Ovary (tissue), 9 donors: Measurements from ENCODE around the gene PRSS38. TPM values are rescaled to one million over a fixed set of nuclear protein-coding genes. Genes with fewer than 3 reads are reported as not detected.

Experiments used
- DNase-seq, 5 donors: peaks; one replicate each; pipeline ENCODE4 v3.0.0-alpha.2; 2019 to 2020
- H3K27ac ChIP-seq, 2 donors: fragments of 200-600 bp; one replicate each; pipeline versions ENCODE4 v1.5.1 to v1.8.0; 2019 to 2022
- H3K27me3 ChIP-seq: fragments of 200-600 bp; one replicate; pipeline ENCODE4 v1.8.0; 2022
- H3K36me3 ChIP-seq: fragments of 200-600 bp; sonication (generic); one replicate; pipeline ENCODE4 v1.5.1; 2019
- H3K4me1 ChIP-seq: one replicate; pipeline ENCODE4 v1.8.1; 2013; ENCODE audit warnings: mild to moderate bottlenecking, moderate library complexity; ENCODE audit not compliant: insufficient read depth
- H3K4me3 ChIP-seq: fragments of 200-600 bp; sonication (generic); one replicate; pipeline ENCODE4 v1.5.1; 2017
- H3K9me3 ChIP-seq, 2 donors: fragments of 200-600 bp in 1 of 2; sonication (generic) in 1 of 2; one replicate each; pipeline versions ENCODE4 v1.5.1 to v1.8.1; 2013 to 2019; ENCODE audit warnings: mild to moderate bottlenecking in 1 of 2, moderate library complexity in 1 of 2
- CTCF ChIP-seq, 3 donors: fragments of 450-650 bp in 2 of 3; fragments of 200-600 bp in 1 of 3; IDR thresholded peaks; one replicate each; pipeline versions ENCODE4 v1.5.1 to v1.8.0; 2016 to 2022; ENCODE audit warnings: antibody characterized with exemption in 3 of 3, mild to moderate bottlenecking in 1 of 3
- EP300 ChIP-seq: sonication (generic); formaldehyde crosslinking; IDR thresholded peaks from one replicate; pipeline ENCODE4 v1.6.1; 2017; ENCODE audit warnings: antibody characterized with exemption
- POLR2A ChIP-seq: fragments of 450-650 bp; IDR thresholded peaks from one replicate; pipeline ENCODE4 v1.6.1; 2017; ENCODE audit warnings: antibody characterized with exemption, mild to moderate bottlenecking, moderate library complexity
- WGBS, 3 donors: extraction: QIAGEN DNeasy Blood & Tissue Kit in 1 of 3; methylation state at CpG; one replicate each; pipeline versions ENCODE4 v1.1.5 to v1.1.7; 2013 to 2017; 5-methylcytosine and 5-hydroxymethylcytosine counted together
- intact Hi-C, 4 donors: fragments of 100-400 bp; cut with DNase I; formaldehyde crosslinking; loops; one replicate each; pipeline versions ENCODE4 v1.11.0 to v1.15.1; 2022 to 2023
- polyA plus RNA-seq, 2 donors: library from polyadenylated mRNA; stranded (reverse); fragments of 200-250 nt in 1 of 2; fragments of 350-450 nt in 1 of 2; fragmentation: Illumina TruSeq in 1 of 2; extraction: RNeasy Lipid Tissue Mini Kit (QIAGEN cat#74804) in 1 of 2; gene quantifications; one replicate each; pipeline ENCODE4 v1.2.3, GENCODE V29; 2013 to 2014
- total RNA-seq, 7 donors: library from RNA; depleted of rRNA in 2 of 7; stranded (reverse); fragments of >200 nt in 2 of 7; fragmentation: NEBNext Ultra II Directional in 3 of 7; extraction: Animal tissue kit (Norgen Biotek cat#: 25700) in 3 of 7; gene quantifications; one replicate each; pipeline versions ENCODE4 v1.1.0 to v1.2.4, GENCODE V29; 2016 to 2023
- donor health status: DM: no; HTN: no; CAD: no; lungs with moderate emphysema.
- donor health status: DM: no; HTN: no; CAD: no.
- donor health status: Bipolar disorder and iron deficiency.
- donor health status: DM: yes; HTN: yes; CAD: no.
- donor health status: DM: no; HTN: no; CAD: no.
- donor health status: DM: yes; HTN: yes; CAD: no.

Gene PRSS38
- total and polyA plus RNA-seq, 9 donors = not detected

GRCh38 chr1:227816750-227817446, 1.4 kb downstream of the PRSS38 start:
- Histone ChIP-seq H3K27me3 (no peaks in the 10 kb centered on the region), H3K36me3 (no peaks in the 10 kb centered on the region), H3K9me3 (no peaks in the 10 kb centered on the region), H3K4me1 (no peaks in the 10 kb centered on the region), H3K4me3 (no peak overlapping the region), H3K27ac (no peak overlapping the region)
- intact Hi-C loops = no loop called here
- DNase-seq = no peak
- no peak for TF ChIP-seq CTCF (IDR thresholded peaks at IDR 0.05)
- TF ChIP-seq POLR2A = no peak
- no peak for TF ChIP-seq EP300
- WGBS, 3 donors = 91 to 94% (median 93%) methylated on average over 11 to 16 of the region's 16 CpGs

GRCh38 chr1:227823537-227823936, 8.1 kb downstream of the PRSS38 start:
- WGBS, 3 donors = 65 to 83% (median 82%) methylated on average over 1 of the region's 1 CpG
- H3K27me3 ChIP-seq = no peaks in the 10 kb centered on the region
- H3K36me3 ChIP-seq = no peaks in the 10 kb centered on the region
- no peak for DNase-seq
- H3K9me3 ChIP-seq = peaks cover 0 to 3% of the 10 kb centered on the region in 2 donors
- intact Hi-C loops = no loop called here
- no peaks in the 10 kb centered on the region for H3K4me1 ChIP-seq
- no peak for TF ChIP-seq CTCF (IDR thresholded peaks at IDR 0.05)
- TF ChIP-seq POLR2A = no peak
- TF ChIP-seq EP300 = no peak
- H3K27ac ChIP-seq = no peak overlapping the region
- H3K4me3 ChIP-seq = no peak overlapping the region

- no peaks in the 10 kb centered on the region for H3K4me1 ChIP-seq
- no peak for DNase-seq
- TF ChIP-seq EP300 = no peak
- no peak for TF ChIP-seq POLR2A
- no peak for TF ChIP-seq CTCF (IDR thresholded peaks at IDR 0.05)
- H3K4me3 ChIP-seq = no peak overlapping the region
- no peak overlapping the region for H3K27ac ChIP-seq
- peaks cover 0 to 3% of the 10 kb centered on the region in 2 donors for H3K9me3 ChIP-seq
- H3K27me3 ChIP-seq = no peaks in the 10 kb centered on the region
- intact Hi-C loops = no loop called here
- 39 to 44% (median 40%) methylated on average over 2 of the region's 2 CpGs for WGBS, 3 donors
- no peaks in the 10 kb centered on the region for H3K36me3 ChIP-seq
Measured at GRCh38 chr1:227824204-227824603, 8.7 kb downstream of the PRSS38 start.

GRCh38 chr1:227828786-227829185, 13.3 kb downstream of the PRSS38 start:
- intact Hi-C loops = no loop called here
- no peaks in the 10 kb centered on the region for H3K27me3 ChIP-seq
- H3K9me3 ChIP-seq = peaks cover 0 to 3% of the 10 kb centered on the region in 2 donors
- H3K4me1 ChIP-seq = no peaks in the 10 kb centered on the region
- no peak overlapping the region for H3K4me3 ChIP-seq
- H3K36me3 ChIP-seq = no peaks in the 10 kb centered on the region
- TF ChIP-seq POLR2A (no peak), EP300 (no peak), CTCF (IDR thresholded peaks at IDR 0.05) (no peak)
- no peak overlapping the region for H3K27ac ChIP-seq
- no peak for DNase-seq
- 70 to 94% (median 84%) methylated on average over 3 of the region's 3 CpGs for WGBS, 3 donors
